Measurements from ENCODE around the gene BBX.

Gene BBX

DNA sequence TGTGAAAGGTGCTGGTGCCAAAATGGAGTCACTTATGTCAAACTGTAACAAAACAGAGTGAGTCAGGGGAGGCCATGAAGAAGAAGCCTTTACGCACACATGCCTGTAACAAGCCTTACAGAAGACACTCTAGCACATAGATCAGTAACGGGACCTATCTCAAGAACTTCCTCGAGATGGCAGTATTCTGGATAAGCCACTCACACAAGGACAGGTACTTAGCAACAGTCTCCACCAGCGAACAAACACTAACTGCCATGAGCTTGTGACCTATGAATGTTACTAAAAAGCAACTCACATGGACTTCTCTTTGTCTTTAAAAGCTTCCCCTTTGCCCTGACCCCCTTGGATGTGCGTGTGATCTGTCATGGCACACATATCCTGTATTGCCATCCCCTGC, 332.9 kb downstream of the BBX start:
- no peak for DNase-seq

DNA sequence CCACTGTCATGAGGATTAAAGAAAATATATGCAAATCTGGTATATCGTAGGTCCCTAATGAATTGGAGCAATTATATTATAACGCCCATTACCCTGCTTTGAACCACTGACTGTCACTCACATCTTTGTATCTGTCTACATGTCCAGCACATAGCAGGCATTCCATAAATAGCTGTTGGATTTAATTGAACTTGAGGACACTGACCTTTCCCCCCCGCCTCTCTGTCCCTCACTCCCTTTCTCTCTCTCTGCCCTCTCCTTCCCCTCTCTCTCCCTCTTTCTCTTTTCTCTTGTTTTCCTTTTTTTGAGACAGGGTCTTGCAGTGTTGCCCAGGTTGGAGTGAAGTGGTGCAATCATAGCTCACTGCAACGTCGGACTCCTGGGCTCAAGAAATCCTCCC, 335.1 kb downstream of the BBX start:
- no peak for DNase-seq

DNA sequence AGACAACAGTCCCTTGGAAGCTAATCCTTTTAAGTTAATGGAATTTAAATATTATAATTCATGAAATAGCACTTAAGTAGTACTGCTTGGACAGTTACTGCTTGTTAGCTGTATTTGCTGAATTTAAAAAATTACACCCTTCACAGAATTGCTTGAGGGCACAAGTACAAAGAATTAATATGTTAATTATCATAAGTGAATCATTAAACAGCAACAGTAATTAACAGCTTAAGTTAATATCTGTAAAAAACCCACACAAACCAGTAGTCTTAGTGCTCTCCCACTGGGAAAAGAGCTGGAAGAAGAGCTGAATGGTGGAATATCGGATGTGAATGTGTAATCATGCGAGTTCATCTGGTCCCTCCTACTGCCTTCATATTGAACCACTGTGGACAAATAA, 336.1 kb downstream of the BBX start:
- DNase-seq, result no peak

Data from activated CD8-positive, alpha-beta memory T cell treated with anti-CD3 and anti-CD28 coated beads for 24 hours (primary cell).